CD4-positive, alpha-beta memory T cell (primary cell): ENCODE data around the gene CADPS. TPM values are rescaled to one million over a fixed set of nuclear protein-coding genes. Genes with fewer than 3 reads are reported as not detected.

Experiments used
- CTCF ChIA-PET: fragments of 350-600 bp; sonication (Branson Sonifier 250); formaldehyde crosslinking; loops from one replicate; lab custom pipeline; 2021; ENCODE audit warnings: inconsistent platforms; ENCODE audit not compliant: partially characterized antibody; lab: Charles Lee
- POLR2A ChIA-PET: fragments of 350-600 bp; sonication (Branson Sonifier 250); formaldehyde crosslinking; loops from one replicate; lab custom pipeline; 2021; ENCODE audit not compliant: partially characterized antibody; lab: Charles Lee
- DNase-seq, 5 donors: peaks; one replicate each; pipeline versions ENCODE4 v3.0.0 to v3.0.0-alpha.2; 2020 to 2022; ENCODE audit warnings: mixed read lengths in 1 of 5
- H3K27ac ChIP-seq: one replicate; pipeline ENCODE4 v1.7.0; 2013; ENCODE audit warnings: low read depth, low read length
- H3K27me3 ChIP-seq: 2 replicates; pipeline ENCODE4 v1.7.0; 2013; ENCODE audit warnings: mild to moderate bottlenecking, low read length, moderate library complexity; ENCODE audit not compliant: insufficient read depth
- H3K36me3 ChIP-seq: 2 replicates; pipeline ENCODE4 v1.7.0; 2013; ENCODE audit warnings: mild to moderate bottlenecking, low read length, moderate library complexity; ENCODE audit not compliant: insufficient read depth
- H3K4me1 ChIP-seq: 2 replicates; pipeline ENCODE4 v1.7.0; 2013; ENCODE audit warnings: mild to moderate bottlenecking, low read length, moderate library complexity; ENCODE audit not compliant: insufficient read depth
- H3K4me3 ChIP-seq, 2 donors: one replicate each; pipeline ENCODE4 v1.7.0; 2013; ENCODE audit warnings: low read length in 2 of 2, mild to moderate bottlenecking in 1 of 2
- H3K9me3 ChIP-seq, 2 donors: one replicate each; pipeline ENCODE4 v1.7.0; 2013; ENCODE audit warnings: low read length in 2 of 2, control low read depth in 1 of 2; ENCODE audit not compliant: control insufficient read depth in 1 of 2
- H3K27ac Mint-ChIP-seq, 7 donors: one replicate each; pipeline ENCODE4 v1.8.0; 2020 to 2021; ENCODE audit warnings: mixed read lengths in 7 of 7, mild to moderate bottlenecking in 6 of 7, inconsistent platforms in 3 of 7, moderate library complexity in 3 of 7
- H3K27me3 Mint-ChIP-seq, 2 donors: one replicate each; pipeline ENCODE4 v1.8.0; 2020 to 2021; ENCODE audit warnings: mixed read lengths in 2 of 2
- H3K36me3 Mint-ChIP-seq, 2 donors: one replicate each; pipeline ENCODE4 v1.8.0; 2020 to 2021; ENCODE audit warnings: mixed read lengths in 2 of 2, inconsistent platforms in 1 of 2, mild to moderate bottlenecking in 1 of 2
- H3K4me1 Mint-ChIP-seq, 4 donors: one replicate each; pipeline ENCODE4 v1.8.0; 2020 to 2021; ENCODE audit warnings: mixed read lengths in 4 of 4, mild to moderate bottlenecking in 1 of 4
- H3K4me3 Mint-ChIP-seq, 8 donors: one replicate each; pipeline ENCODE4 v1.8.0; 2020 to 2021; ENCODE audit warnings: mixed read lengths in 8 of 8, mild to moderate bottlenecking in 7 of 8, moderate library complexity in 6 of 8, inconsistent platforms in 3 of 8
- H3K9me3 Mint-ChIP-seq, 8 donors: one replicate each; pipeline ENCODE4 v1.8.0; 2020 to 2021; ENCODE audit warnings: mixed read lengths in 8 of 8, mild to moderate bottlenecking in 5 of 8, inconsistent platforms in 3 of 8, moderate library complexity in 1 of 8
- intact Hi-C: fragments of 100-400 bp; cut with micrococcal nuclease; formaldehyde crosslinking; loops from one replicate; pipeline ENCODE4 v1.15.1; 2023
- polyA plus RNA-seq, 2 donors: library from polyadenylated mRNA; unstranded; fragments of 300-500 nt; fragmentation: Illumina TruSeq; gene quantifications; one replicate each; pipeline ENCODE4 v1.2.3, GENCODE V29; 2021
- total RNA-seq, 2 experiments: library from RNA; stranded (reverse); gene quantifications; one replicate each; pipeline ENCODE4 v1.2.3, GENCODE V29; 2021

The CADPS gene
- total and polyA plus RNA-seq, 4 experiments from 2014 or later = not detected

GRCh38 chr3:62375655-62376453 is 499.4 kb downstream of the CADPS start:
- Mint-ChIP-seq H3K4me3 (no peak overlapping the region), H3K4me1 (peaks cover 0 to 11% (median 2%) of the 10 kb centered on the region in 4 donors), H3K27me3 (peaks cover 39 to 62% of the 10 kb centered on the region in 2 donors), H3K27ac (no peak overlapping the region), H3K9me3 (peaks cover 0 to 7% (median 2%) of the 10 kb centered on the region in 8 donors), H3K36me3 (no peaks in the 10 kb centered on the region)
- POLR2A ChIA-PET = no interaction called here
- Histone ChIP-seq H3K36me3 (no peaks in the 10 kb centered on the region), H3K4me3 (no peak overlapping the region), H3K9me3 (no peaks in the 10 kb centered on the region), H3K27ac (no peak overlapping the region), H3K27me3 (peaks cover 15% of the 10 kb centered on the region), H3K4me1 (no peaks in the 10 kb centered on the region)
- CTCF ChIA-PET = no interaction called here
- intact Hi-C loops = no loop called here
- no peak for DNase-seq

GRCh38 chr3:62374341-62375218 is 500.6 kb downstream of the CADPS start:
- DNase-seq = no peak
- intact Hi-C loops = no loop called here
- POLR2A ChIA-PET = no interaction called here
- H3K9me3 ChIP-seq = no peaks in the 10 kb centered on the region
- no peak overlapping the region for H3K27ac ChIP-seq
- Mint-ChIP-seq H3K27me3 (peaks cover 39 to 61% of the 10 kb centered on the region in 2 donors), H3K4me3 (peak overlapping the region in 1 of 8 donors; percentile 64), H3K27ac (no peak overlapping the region), H3K4me1 (peaks cover 0 to 11% (median 3%) of the 10 kb centered on the region in 4 donors), H3K36me3 (no peaks in the 10 kb centered on the region), H3K9me3 (peaks cover 0 to 11% (median 3%) of the 10 kb centered on the region in 8 donors)
- H3K4me3 ChIP-seq = no peak overlapping the region
- CTCF ChIA-PET = no interaction called here
- H3K4me1 ChIP-seq = no peaks in the 10 kb centered on the region
- H3K27me3 ChIP-seq = peaks cover 15% of the 10 kb centered on the region
- no peaks in the 10 kb centered on the region for H3K36me3 ChIP-seq

- no peak overlapping the region for H3K27ac ChIP-seq
- intact Hi-C loops = no loop called here
- Mint-ChIP-seq H3K4me3 (peak overlapping the region in 1 of 8 donors; percentile 64), H3K36me3 (no peaks in the 10 kb centered on the region), H3K27me3 (peaks cover 37 to 65% of the 10 kb centered on the region in 2 donors), H3K9me3 (peaks cover 0 to 11% (median 2%) of the 10 kb centered on the region in 8 donors), H3K27ac (no peak overlapping the region), H3K4me1 (peaks cover 0 to 12% (median 3%) of the 10 kb centered on the region in 4 donors)
- no peak overlapping the region for H3K4me3 ChIP-seq
- no peaks in the 10 kb centered on the region for H3K36me3 ChIP-seq
- POLR2A ChIA-PET = no interaction called here
- CTCF ChIA-PET = no interaction called here
- H3K27me3 ChIP-seq = peaks cover 19% of the 10 kb centered on the region
- no peaks in the 10 kb centered on the region for H3K4me1 ChIP-seq
- DNase-seq = no peak
- no peaks in the 10 kb centered on the region for H3K9me3 ChIP-seq
These were observed 501.4 kb downstream of the CADPS start for GRCh38 chr3:62373714-62374333.

- H3K27me3 ChIP-seq = peaks cover 17% of the 10 kb centered on the region
These were observed 502.0 kb downstream of the CADPS start, which contains the start of gene FEZF2 for GRCh38 chr3:62373215-62373614. FEZF2 (minus strand) TSS chr3:62373550; CDS start chr3:62372868, 682 bp downstream.

GRCh38 chr3:62372621-62373041 is 502.6 kb downstream of the CADPS start:
- Histone ChIP-seq H3K4me3 (no peak overlapping the region), H3K27me3 (peaks cover 16% of the 10 kb centered on the region), H3K9me3 (no peaks in the 10 kb centered on the region), H3K36me3 (no peaks in the 10 kb centered on the region), H3K27ac (no peak overlapping the region), H3K4me1 (no peaks in the 10 kb centered on the region)
- CTCF ChIA-PET = no interaction called here
- POLR2A ChIA-PET = no interaction called here
- Mint-ChIP-seq H3K27me3 (peaks cover 48 to 71% of the 10 kb centered on the region in 2 donors), H3K36me3 (no peaks in the 10 kb centered on the region), H3K9me3 (peaks cover 0 to 11% (median 2%) of the 10 kb centered on the region in 8 donors), H3K27ac (no peak overlapping the region), H3K4me1 (peaks cover 0 to 16% (median 3%) of the 10 kb centered on the region in 4 donors), H3K4me3 (no peak overlapping the region)
- DNase-seq = no peak
- intact Hi-C loops = no loop called here

More at GRCh38 chr3:62373215-62373614, 502.0 kb downstream of the CADPS start, which contains the start of gene FEZF2:
- no peak within 1 kb of the TSS for H3K27ac Mint-ChIP-seq
- H3K9me3 Mint-ChIP-seq = peaks cover 0 to 11% (median 2%) of the 10 kb centered on the region in 8 donors
- H3K4me1 ChIP-seq = no peaks in the 10 kb centered on the region
- H3K27me3 Mint-ChIP-seq = peaks cover 43 to 68% of the 10 kb centered on the region in 2 donors
- H3K4me3 Mint-ChIP-seq = peak within 1 kb of the TSS in 1 of 8 donors; percentile 64
- intact Hi-C loops = no loop called here
- H3K27ac ChIP-seq = no peak within 1 kb of the TSS
- CTCF ChIA-PET = no interaction called here
- no peaks in the 10 kb centered on the region for H3K36me3 ChIP-seq
- DNase-seq = no peak
- H3K4me3 ChIP-seq = no peak within 1 kb of the TSS
- no peaks in the 10 kb centered on the region for H3K9me3 ChIP-seq
- H3K4me1 Mint-ChIP-seq = peaks cover 0 to 16% (median 3%) of the 10 kb centered on the region in 4 donors
- H3K36me3 Mint-ChIP-seq = no peaks in the 10 kb centered on the region
- POLR2A ChIA-PET = no interaction called here

GRCh38 chr3:62371720-62372591 is 503.3 kb downstream of the CADPS start:
- POLR2A ChIA-PET = no interaction called here
- Histone ChIP-seq H3K4me3 (no peak overlapping the region), H3K27me3 (peaks cover 13% of the 10 kb centered on the region), H3K9me3 (no peaks in the 10 kb centered on the region), H3K36me3 (no peaks in the 10 kb centered on the region), H3K27ac (no peak overlapping the region), H3K4me1 (no peaks in the 10 kb centered on the region)
- Mint-ChIP-seq H3K4me1 (peaks cover 0 to 16% (median 3%) of the 10 kb centered on the region in 4 donors), H3K9me3 (peaks cover 0 to 11% (median 2%) of the 10 kb centered on the region in 8 donors), H3K36me3 (no peaks in the 10 kb centered on the region), H3K27ac (no peak overlapping the region), H3K4me3 (no peak overlapping the region), H3K27me3 (peaks cover 51 to 73% of the 10 kb centered on the region in 2 donors)
- CTCF ChIA-PET = no interaction called here
- intact Hi-C loops = no loop called here
- DNase-seq = no peak
